Subcutaneous adipose tissue (tissue), 4 donors: ENCODE measurements around the gene VWA3B. TPM values are rescaled to one million over a fixed set of nuclear protein-coding genes. Genes with fewer than 3 reads are reported as not detected.

Experiments used
- total RNA-seq, 4 donors: library from RNA; depleted of rRNA; stranded (reverse); fragments of >200 nt; gene quantifications; one replicate each; pipeline ENCODE4 v1.1.0, GENCODE V29; 2016
- TF ChIP-seq, protein P1 (sequence below): fragments of 450-650 bp; IDR thresholded peaks from one replicate; pipeline ENCODE4 v1.5.1; 2016; ENCODE audit warnings: low read depth, mild to moderate bottlenecking, control low read depth, antibody characterized with exemption, moderate library complexity

The VWA3B gene
- total RNA-seq, 4 donors from 2014 or later = not detected

DNA sequence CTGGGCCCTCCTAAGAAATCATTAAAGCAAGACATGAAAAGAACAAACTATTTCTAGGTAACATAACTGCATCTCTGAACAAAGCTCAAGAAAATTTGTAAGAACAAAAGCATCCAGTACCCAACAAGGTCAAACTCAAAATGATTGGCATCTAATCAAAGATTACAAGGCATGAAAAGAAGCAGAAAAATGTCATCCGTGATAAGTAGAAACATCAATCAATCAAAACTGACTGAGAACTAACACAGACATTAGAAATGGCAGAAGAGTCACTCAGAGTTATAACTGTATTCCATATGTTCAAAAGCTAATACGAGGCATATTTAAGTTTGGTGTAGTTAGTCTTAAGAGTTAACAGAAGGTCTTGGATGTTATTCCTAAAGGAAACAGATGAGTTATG is 80.9 kb downstream of the VWA3B start:
- TF ChIP-seq, protein P1, sequence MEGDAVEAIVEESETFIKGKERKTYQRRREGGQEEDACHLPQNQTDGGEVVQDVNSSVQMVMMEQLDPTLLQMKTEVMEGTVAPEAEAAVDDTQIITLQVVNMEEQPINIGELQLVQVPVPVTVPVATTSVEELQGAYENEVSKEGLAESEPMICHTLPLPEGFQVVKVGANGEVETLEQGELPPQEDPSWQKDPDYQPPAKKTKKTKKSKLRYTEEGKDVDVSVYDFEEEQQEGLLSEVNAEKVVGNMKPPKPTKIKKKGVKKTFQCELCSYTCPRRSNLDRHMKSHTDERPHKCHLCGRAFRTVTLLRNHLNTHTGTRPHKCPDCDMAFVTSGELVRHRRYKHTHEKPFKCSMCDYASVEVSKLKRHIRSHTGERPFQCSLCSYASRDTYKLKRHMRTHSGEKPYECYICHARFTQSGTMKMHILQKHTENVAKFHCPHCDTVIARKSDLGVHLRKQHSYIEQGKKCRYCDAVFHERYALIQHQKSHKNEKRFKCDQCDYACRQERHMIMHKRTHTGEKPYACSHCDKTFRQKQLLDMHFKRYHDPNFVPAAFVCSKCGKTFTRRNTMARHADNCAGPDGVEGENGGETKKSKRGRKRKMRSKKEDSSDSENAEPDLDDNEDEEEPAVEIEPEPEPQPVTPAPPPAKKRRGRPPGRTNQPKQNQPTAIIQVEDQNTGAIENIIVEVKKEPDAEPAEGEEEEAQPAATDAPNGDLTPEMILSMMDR = no peak

GRCh38 chr2:98170076-98170475 is 83.1 kb downstream of the VWA3B start:
- TF ChIP-seq, protein P1 = no peak

GRCh38 chr2:98172150-98172765 is 85.3 kb downstream of the VWA3B start:
- TF ChIP-seq, protein P1 = no peak

GRCh38 chr2:98172951-98173350 is 86.0 kb downstream of the VWA3B start:
- TF ChIP-seq, protein P1 = no peak

- TF ChIP-seq, protein P1 = no peak
These were observed 88.8 kb downstream of the VWA3B start for GRCh38 chr2:98175811-98176210.

DNA sequence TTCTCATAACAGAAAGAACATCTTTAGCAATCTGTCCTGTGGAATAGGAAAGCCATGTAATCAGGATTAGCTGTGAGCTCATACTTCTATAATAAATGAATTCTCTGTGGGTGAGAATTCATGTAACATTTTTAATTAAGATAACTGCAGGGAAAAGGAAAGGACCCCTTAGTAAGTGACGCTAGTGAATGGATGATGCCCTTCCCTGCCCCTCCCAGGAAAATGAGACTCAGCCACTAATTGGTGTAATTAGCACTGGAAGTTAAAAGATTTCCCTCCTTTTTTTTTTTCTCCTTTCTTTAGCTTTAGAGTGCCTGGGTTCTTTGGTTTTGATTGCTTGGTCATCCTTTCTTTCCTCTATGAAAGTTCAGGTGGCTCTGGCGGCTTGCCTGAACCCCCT is 90.3 kb downstream of the VWA3B start:
- TF ChIP-seq, protein P1 = no peak

DNA sequence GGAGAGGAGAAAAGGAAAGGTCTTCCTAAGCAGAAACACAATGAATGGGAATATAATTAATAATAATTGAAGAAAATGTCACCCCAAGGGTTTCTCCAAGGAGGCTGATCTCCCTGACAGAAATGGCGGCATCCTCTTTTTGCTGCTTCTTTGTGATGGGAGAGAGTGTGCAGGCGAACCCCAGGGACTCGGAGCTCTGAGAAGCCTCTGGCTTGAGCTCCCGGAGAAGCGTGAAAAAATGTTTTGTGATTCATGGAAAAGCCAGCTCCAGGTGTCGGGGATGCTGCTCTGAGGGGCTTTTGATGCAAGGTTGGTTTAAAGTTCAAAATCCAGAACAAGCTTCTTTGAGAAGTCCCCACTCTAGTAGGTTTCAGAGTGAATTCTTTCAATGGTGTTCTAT is 91.0 kb downstream of the VWA3B start:
- TF ChIP-seq, protein P1 = no peak
